Measurements from ENCODE around the gene ARCN1.
A peak's percentile ranks its signal among the peaks of the same experiment; 100 is the strongest.
"Not testable (repeated sequence)": the region's sequence is repeated elsewhere in the genome, so short reads cannot be mapped to it uniquely, and the experiment has no call there.

The ARCN1 gene

GRCh38 chr11:118605116-118605867 lies 33.1 kb downstream of the ARCN1 start:
- peaks cover 15% of the 10 kb centered on the region for H3K4me1 Mint-ChIP-seq (ENCODE audit: low read depth)
- peaks cover 35% of the 10 kb centered on the region for H3K27me3 Mint-ChIP-seq (ENCODE audit: low read depth)
- H3K9me3 Mint-ChIP-seq: no peaks in the 10 kb centered on the region
- no peak overlapping the region for H3K4me3 Mint-ChIP-seq
- H3K36me3 Mint-ChIP-seq (ENCODE audit: low read depth): peaks cover 19% of the 10 kb centered on the region
- H3K27ac Mint-ChIP-seq: no peak overlapping the region
- no peak for DNase-seq (ENCODE audit: low spot score)

DNA sequence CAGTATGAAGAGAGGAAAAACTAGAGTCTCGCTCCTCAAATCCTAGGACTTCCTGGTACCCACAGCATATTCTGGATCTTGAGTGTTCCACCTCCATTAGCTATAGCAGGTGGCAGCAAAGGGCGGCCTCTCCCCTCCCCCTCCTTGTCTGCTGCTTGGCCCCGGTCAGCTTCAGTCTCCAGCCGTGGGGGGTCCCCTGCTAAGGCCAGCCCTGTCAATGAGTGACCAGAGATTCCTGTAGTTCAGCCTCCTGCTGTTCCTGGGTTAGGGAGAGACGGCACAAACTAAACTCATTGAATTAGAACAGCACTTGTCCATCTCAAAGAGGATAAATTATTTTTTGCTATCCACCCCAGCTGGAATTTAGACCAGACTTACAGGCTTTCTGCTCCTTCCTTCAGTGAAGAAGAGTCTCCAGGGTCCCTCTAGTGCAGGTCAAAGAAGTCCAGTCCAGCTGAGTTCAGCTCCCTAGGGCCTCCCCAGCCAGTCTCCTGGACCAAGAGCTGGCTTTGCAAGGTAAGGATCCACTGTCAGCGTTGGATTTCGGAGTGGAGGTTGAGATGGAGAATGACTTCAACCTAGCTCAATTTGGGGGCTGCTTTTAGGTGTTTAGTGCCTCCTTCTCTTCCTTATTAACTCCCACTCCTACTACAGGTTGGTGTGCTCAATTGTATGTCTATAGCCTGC lies 34.1 kb downstream of the ARCN1 start:
- no peak for DNase-seq (ENCODE audit: low spot score)
- H3K9me3 Mint-ChIP-seq: no peaks in the 10 kb centered on the region

GRCh38 chr11:118606844-118607228 lies 34.6 kb downstream of the ARCN1 start:
- DNase-seq (ENCODE audit: low spot score): no peak
- peaks cover 19% of the 10 kb centered on the region for H3K4me1 Mint-ChIP-seq (ENCODE audit: low read depth)
- no peaks in the 10 kb centered on the region for H3K9me3 Mint-ChIP-seq
- H3K4me3 Mint-ChIP-seq: peak overlapping the region; percentile 39
- no peak overlapping the region for H3K27ac Mint-ChIP-seq
- H3K27me3 Mint-ChIP-seq (ENCODE audit: low read depth): peaks cover 39% of the 10 kb centered on the region
- peaks cover 10% of the 10 kb centered on the region for H3K36me3 Mint-ChIP-seq (ENCODE audit: low read depth)

More for the DNA sequence above, 34.1 kb downstream of the ARCN1 start:
- peaks cover 38% of the 10 kb centered on the region for H3K27me3 Mint-ChIP-seq (ENCODE audit: low read depth)
- H3K4me3 Mint-ChIP-seq: peak overlapping the region; percentile 39
- H3K4me1 Mint-ChIP-seq (ENCODE audit: low read depth): peaks cover 18% of the 10 kb centered on the region
- peaks cover 16% of the 10 kb centered on the region for H3K36me3 Mint-ChIP-seq (ENCODE audit: low read depth)
- no peak overlapping the region for H3K27ac Mint-ChIP-seq

GRCh38 chr11:118607401-118608359 lies 35.5 kb downstream of the ARCN1 start, which contains the start of gene PHLDB1:
PHLDB1 (plus strand) TSS chr11:118607615; CDS start chr11:118613837, 6,222 bp downstream.
- H3K36me3 Mint-ChIP-seq (ENCODE audit: low read depth): peaks cover 4% of the 10 kb centered on the region
- peaks cover 43% of the 10 kb centered on the region for H3K27me3 Mint-ChIP-seq (ENCODE audit: low read depth)
- DNase-seq (ENCODE audit: low spot score): peak; percentile 30
- H3K4me1 Mint-ChIP-seq (ENCODE audit: low read depth): peaks cover 19% of the 10 kb centered on the region
- H3K27ac Mint-ChIP-seq: no peak within 1 kb of the TSS
- H3K9me3 Mint-ChIP-seq: no peaks in the 10 kb centered on the region
- H3K4me3 Mint-ChIP-seq: peak within 1 kb of the TSS; percentile 77

DNA sequence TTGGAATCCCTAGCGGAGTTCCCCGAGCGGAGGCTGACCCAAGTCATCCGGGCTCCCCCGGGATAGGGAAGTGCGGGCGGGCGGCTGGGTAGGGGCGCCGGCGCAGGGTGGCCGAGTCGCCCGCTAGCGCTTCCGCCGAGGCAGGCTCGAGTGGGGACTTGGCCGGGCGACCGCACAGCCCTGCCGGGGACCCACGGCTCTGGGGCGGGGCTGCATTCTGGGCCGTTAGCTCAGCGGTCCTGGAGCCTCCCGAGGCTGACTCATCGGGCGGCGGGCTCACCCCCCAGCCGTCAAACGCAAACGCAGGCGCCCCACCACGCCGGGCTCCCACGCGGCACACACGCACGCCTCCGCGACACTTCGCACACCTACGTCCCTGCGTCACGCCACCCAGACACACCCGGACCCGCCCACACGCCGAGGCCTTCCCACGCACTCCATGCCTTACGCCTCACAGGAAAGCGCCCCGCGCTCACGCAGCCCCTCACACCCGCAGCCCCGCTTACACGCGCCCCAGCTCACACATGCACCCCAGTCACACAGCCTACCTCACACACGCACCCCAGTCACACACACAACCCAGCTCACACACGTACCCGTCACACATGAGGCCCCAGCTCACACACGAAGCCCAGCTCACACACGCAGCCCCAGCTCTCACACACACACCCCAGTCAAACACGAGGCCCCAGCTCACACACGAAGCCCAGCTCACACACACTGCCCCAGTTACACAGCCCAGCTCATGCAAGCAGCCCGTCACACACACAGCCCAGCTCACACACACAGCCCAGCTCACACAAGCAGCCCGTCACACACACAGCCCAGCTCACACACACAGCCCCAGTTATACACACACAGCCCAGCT lies 36.4 kb downstream of the ARCN1 start:
- Mint-ChIP-seq H3K4me1 (ENCODE audit: low read depth) (peaks cover 19% of the 10 kb centered on the region), H3K4me3 (peak overlapping the region; percentile 77), H3K27ac (peak overlapping the region; percentile 3), H3K9me3 (no peaks in the 10 kb centered on the region), H3K36me3 (ENCODE audit: low read depth) (no peaks in the 10 kb centered on the region), H3K27me3 (ENCODE audit: low read depth) (peaks cover 44% of the 10 kb centered on the region)
- DNase-seq (ENCODE audit: low spot score): peak; percentile 72

DNA sequence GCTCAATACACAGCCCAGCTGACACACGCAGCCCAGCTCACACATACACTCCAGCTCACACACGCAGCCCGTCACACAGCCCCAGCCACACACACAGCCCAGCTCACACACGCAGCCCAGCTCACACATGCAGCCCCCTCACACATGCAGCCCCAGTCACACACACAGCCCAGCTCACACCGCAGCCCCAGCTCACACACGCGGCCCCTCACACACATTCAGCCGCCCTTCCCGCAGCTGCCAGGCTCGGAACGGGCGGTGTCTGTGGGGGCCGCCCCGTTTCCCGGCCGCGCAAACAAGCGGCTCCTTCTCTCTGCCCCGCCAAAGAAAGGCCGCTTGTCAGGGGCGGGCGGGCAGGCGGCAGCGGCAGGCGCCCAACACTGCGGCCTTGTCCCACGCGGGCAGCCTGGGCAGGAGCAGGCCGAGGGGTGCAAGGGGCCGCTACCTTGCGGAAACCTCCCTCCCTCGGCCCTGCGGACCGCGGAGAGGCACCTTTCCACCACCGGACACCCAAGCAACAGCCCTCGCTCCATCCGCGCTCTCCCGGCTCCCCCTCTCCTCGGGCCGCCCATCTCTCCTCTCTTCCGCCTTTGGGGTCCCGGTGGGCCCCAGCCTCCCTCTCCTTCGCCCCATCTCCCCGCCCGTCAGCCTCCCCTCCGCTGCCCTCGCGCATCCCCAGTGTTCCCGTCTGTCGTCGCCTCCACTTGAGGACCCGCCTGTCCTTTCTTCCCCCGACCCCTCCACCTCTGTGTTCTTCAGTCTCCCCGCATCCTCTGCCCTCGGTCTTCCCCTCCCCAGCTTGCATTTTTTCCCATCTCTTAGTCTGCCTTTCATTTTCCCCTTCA lies 37.4 kb downstream of the ARCN1 start:
- Mint-ChIP-seq H3K36me3 (ENCODE audit: low read depth) (no peaks in the 10 kb centered on the region), H3K4me1 (ENCODE audit: low read depth) (peaks cover 19% of the 10 kb centered on the region), H3K27me3 (ENCODE audit: low read depth) (peaks cover 47% of the 10 kb centered on the region), H3K9me3 (no peaks in the 10 kb centered on the region), H3K4me3 (peak overlapping the region; percentile 77), H3K27ac (peak overlapping the region; percentile 3)
- no peak for DNase-seq (ENCODE audit: low spot score)

GRCh38 chr11:118610225-118610772 lies 38.1 kb downstream of the ARCN1 start:
- H3K36me3 Mint-ChIP-seq (ENCODE audit: low read depth): no peaks in the 10 kb centered on the region
- H3K9me3 Mint-ChIP-seq: no peaks in the 10 kb centered on the region
- peaks cover 45% of the 10 kb centered on the region for H3K27me3 Mint-ChIP-seq (ENCODE audit: low read depth)
- no peak overlapping the region for H3K27ac Mint-ChIP-seq
- H3K4me1 Mint-ChIP-seq (ENCODE audit: low read depth): peaks cover 19% of the 10 kb centered on the region
- peak overlapping the region; percentile 67 for H3K4me3 Mint-ChIP-seq
- no peak for DNase-seq (ENCODE audit: low spot score)

GRCh38 chr11:118610773-118611432 lies 38.7 kb downstream of the ARCN1 start:
- peaks cover 43% of the 10 kb centered on the region for H3K27me3 Mint-ChIP-seq (ENCODE audit: low read depth)
- no peaks in the 10 kb centered on the region for H3K9me3 Mint-ChIP-seq
- peak; percentile 80 for DNase-seq (ENCODE audit: low spot score)
- peak overlapping the region; percentile 72 for H3K4me3 Mint-ChIP-seq
- peak overlapping the region; percentile 10 for H3K27ac Mint-ChIP-seq
- no peaks in the 10 kb centered on the region for H3K36me3 Mint-ChIP-seq (ENCODE audit: low read depth)
- peaks cover 19% of the 10 kb centered on the region for H3K4me1 Mint-ChIP-seq (ENCODE audit: low read depth)

GRCh38 chr11:118611433-118611795 lies 39.2 kb downstream of the ARCN1 start:
- peaks cover 19% of the 10 kb centered on the region for H3K4me1 Mint-ChIP-seq (ENCODE audit: low read depth)
- peak overlapping the region; percentile 10 for H3K27ac Mint-ChIP-seq
- peak overlapping the region; percentile 72 for H3K4me3 Mint-ChIP-seq
- not testable (repeated sequence) for H3K9me3 Mint-ChIP-seq; DNase-seq (ENCODE audit: low spot score); H3K36me3 Mint-ChIP-seq (ENCODE audit: low read depth)
- peaks cover 38% of the 10 kb centered on the region for H3K27me3 Mint-ChIP-seq (ENCODE audit: low read depth)

DNA sequence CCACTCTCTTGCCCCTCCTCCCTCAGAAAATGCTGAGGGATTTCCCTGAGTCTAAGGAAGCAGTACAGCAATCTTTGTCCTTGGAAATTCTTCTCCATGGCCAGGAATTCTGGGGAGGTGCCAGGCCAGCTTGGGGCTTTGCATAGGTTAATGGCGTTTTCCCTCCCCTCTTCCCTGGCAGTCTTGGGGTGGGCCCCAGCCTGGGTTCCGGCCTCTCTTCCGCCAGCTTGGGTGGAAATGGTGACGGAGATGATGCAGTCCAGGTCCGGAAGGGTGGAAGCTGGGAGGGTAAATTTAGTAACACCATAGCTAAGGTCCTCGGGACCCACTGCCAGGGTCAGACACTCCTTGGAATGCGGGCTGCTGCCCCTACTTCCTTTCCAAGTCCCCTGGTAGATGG lies 40.2 kb downstream of the ARCN1 start:
- H3K27me3 Mint-ChIP-seq (ENCODE audit: low read depth): peaks cover 32% of the 10 kb centered on the region
- no peak for DNase-seq (ENCODE audit: low spot score)
- H3K9me3 Mint-ChIP-seq: no peaks in the 10 kb centered on the region
- H3K4me3 Mint-ChIP-seq: no peak overlapping the region
- H3K27ac Mint-ChIP-seq: no peak overlapping the region
- H3K4me1 Mint-ChIP-seq (ENCODE audit: low read depth): peaks cover 16% of the 10 kb centered on the region
- H3K36me3 Mint-ChIP-seq (ENCODE audit: low read depth): no peaks in the 10 kb centered on the region

- Mint-ChIP-seq H3K27me3 (ENCODE audit: low read depth) (peaks cover 21% of the 10 kb centered on the region), H3K9me3 (no peaks in the 10 kb centered on the region), H3K36me3 (ENCODE audit: low read depth) (no peaks in the 10 kb centered on the region), H3K4me1 (ENCODE audit: low read depth) (peaks cover 6% of the 10 kb centered on the region), H3K27ac (no peak overlapping the region), H3K4me3 (no peak overlapping the region)
- no peak for DNase-seq (ENCODE audit: low spot score)
Measured at GRCh38 chr11:118614511-118614910, 42.3 kb downstream of the ARCN1 start.
